Muscle of leg (tissue), 11 donors: ENCODE results near the gene PLTP. TPM values are rescaled to one million over a fixed set of nuclear protein-coding genes. Genes with fewer than 3 reads are reported as not detected.

Experiments used
- DNase-seq: peaks from one replicate; pipeline ENCODE4 v3.0.0; 2013
- H3K27ac ChIP-seq: one replicate; pipeline ENCODE4 v1.5.1; 2013; ENCODE audit warnings: mild to moderate bottlenecking, low read length, control low read depth
- H3K27me3 ChIP-seq: one replicate; pipeline ENCODE4 v1.6.1; 2013; ENCODE audit warnings: low read length; ENCODE audit not compliant: control insufficient read depth, insufficient read depth
- H3K36me3 ChIP-seq: one replicate; pipeline ENCODE4 v1.6.1; 2013; ENCODE audit warnings: low read length; ENCODE audit not compliant: control insufficient read depth, insufficient read depth
- H3K4me1 ChIP-seq: one replicate; pipeline ENCODE4 v1.6.1; 2013; ENCODE audit warnings: low read length; ENCODE audit not compliant: control insufficient read depth, insufficient read depth
- H3K4me3 ChIP-seq: one replicate; pipeline ENCODE4 v1.5.1; 2013; ENCODE audit warnings: low read length, control low read depth
- H3K9me3 ChIP-seq: replicated peaks from 2 replicates; pipeline ENCODE4 v1.6.1; 2013; ENCODE audit warnings: low read depth, low read length; ENCODE audit not compliant: control insufficient read depth
- WGBS: methylation state at CpG from one replicate; pipeline ENCODE4 v1.1.5; 2013; ENCODE audit warnings: missing lambda C conversion rate; ENCODE audit not compliant: insufficient coverage; 5-methylcytosine and 5-hydroxymethylcytosine counted together
- polyA plus RNA-seq, 8 donors: library from polyadenylated mRNA; unstranded; fragments of 120-200 nt; gene quantifications; one replicate each; pipeline versions ENCODE4 v1.2.1 to v1.2.3, GENCODE V29; 2013; ENCODE audit warnings: inconsistent platforms in 1 of 8, low replicate concordance in 1 of 8; ENCODE audit not compliant: insufficient read length in 8 of 8, insufficient read depth in 1 of 8
- total RNA-seq: library from RNA; stranded (reverse); fragments of 120-200 nt; gene quantifications from one replicate; pipeline ENCODE4 v1.2.4, GENCODE V29; 2013

The PLTP gene
- total and polyA plus RNA-seq, 9 donors, result 13.0 to 39.4 (median 23.9) TPM

DNA sequence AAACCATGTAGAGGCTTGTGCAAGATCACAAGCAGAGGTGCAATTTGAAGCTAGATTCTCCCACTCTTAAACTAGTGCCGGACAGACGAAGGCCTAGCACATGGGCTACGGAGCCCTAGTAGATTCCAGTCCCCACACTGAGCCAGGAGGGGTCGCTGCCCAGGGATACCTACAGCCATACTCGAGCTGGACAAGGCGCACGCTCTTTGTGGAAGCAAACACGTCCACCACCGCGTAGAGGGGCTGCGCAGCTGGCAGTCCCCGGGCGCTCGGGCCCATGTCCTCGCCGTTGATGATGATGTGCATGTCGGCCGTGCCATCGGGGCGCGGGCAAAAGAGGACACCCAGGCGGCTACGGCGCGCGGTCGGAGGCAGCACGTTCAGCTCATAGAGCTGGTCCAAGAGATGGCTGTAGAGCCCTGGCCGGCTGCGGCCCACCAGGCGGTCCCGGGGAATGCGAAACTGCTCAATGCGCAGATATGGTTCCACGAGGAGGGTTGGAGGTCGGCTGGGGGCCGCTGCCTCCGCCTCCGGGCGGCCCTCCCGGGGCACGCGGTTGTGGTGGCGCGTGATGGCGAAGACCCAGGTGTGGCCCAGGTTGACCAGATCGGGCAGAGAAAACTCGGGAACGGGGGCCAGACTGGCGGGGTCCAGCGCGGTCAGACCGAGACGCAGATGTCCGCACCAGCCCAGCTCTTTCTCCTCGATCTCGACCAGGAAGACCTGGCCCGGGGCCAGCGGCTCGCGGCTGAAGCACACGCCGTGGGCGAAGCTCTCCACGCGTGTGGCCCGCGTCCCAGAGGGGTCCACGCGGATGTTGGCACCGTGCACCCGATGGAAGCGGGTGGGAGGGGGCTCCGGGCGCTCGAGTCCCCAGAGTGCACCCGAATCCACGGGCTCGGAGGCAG is 21.6 kb downstream of the PLTP start:
- peaks cover 52% of the 10 kb centered on the region for H3K36me3 ChIP-seq
- no peaks in the 10 kb centered on the region for H3K27me3 ChIP-seq
- H3K4me1 ChIP-seq, result peaks cover 28% of the 10 kb centered on the region
- DNase-seq, result peak; percentile 93
- peak overlapping the region; percentile 90 for H3K4me3 ChIP-seq
- peak overlapping the region; percentile 94 for H3K27ac ChIP-seq
- H3K9me3 ChIP-seq, result no peaks in the 10 kb centered on the region
- WGBS, result under 1% methylated on average over 79 of the region's 79 CpGs

DNA sequence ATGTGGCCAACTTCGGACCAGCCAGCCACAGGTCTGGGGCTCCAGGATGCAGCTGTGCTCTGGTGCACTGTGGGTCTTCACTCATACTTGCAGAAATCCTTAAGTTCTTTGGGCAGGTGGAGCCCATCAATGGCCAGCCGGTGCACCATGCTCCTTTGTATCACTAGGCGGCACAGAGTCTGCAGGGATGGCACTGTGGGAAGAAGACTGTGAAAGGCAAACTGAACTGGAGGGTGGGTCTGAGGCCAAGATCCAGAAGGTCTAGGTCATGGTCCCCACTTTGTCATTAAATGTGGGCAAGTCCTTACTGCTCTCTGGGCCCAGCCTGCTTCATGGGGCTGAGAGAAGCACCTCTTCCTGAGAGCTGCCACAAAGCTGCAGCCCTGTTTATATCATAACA is 23.3 kb downstream of the PLTP start:
- peaks cover 31% of the 10 kb centered on the region for H3K4me1 ChIP-seq
- 94% methylated on average over 2 of the region's 3 CpGs for WGBS
- H3K9me3 ChIP-seq, result no peaks in the 10 kb centered on the region
- no peak overlapping the region for H3K4me3 ChIP-seq
- no peaks in the 10 kb centered on the region for H3K27me3 ChIP-seq
- peaks cover 47% of the 10 kb centered on the region for H3K36me3 ChIP-seq
- DNase-seq, result no peak
- no peak overlapping the region for H3K27ac ChIP-seq

DNA sequence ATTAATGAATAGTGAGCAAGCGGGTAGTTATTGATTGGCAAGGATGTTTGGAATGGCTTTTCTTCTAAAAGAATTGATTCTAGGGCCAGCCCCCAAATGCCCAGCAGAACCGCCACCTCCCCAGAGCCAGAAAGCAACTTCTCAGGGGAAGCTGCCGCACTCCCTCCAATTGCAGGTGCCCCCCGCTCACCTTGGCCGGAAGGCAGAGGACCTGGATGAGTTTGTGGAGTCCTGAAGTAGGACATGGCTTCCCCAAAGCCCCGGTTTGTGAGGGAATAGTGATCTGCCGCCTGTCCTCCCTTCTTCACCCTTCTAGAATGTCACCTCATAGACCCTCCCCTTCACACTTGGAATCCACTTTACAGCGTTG is 24.6 kb downstream of the PLTP start, which contains the start of gene SPATA25:
Gene SPATA25, minus strand, starts transcription at position 277 of the 370 bp plus-strand sequence. Its CDS starts 32 bp downstream, at position 245.
- Histone ChIP-seq H3K9me3 (no peaks in the 10 kb centered on the region), H3K4me1 (peaks cover 31% of the 10 kb centered on the region), H3K27ac (no peak within 1 kb of the TSS), H3K36me3 (peaks cover 48% of the 10 kb centered on the region), H3K27me3 (no peaks in the 10 kb centered on the region), H3K4me3 (no peak within 1 kb of the TSS)
- DNase-seq, result no peak
- no CpG with 5 or more reads among the region's 8 CpGs for WGBS

DNA sequence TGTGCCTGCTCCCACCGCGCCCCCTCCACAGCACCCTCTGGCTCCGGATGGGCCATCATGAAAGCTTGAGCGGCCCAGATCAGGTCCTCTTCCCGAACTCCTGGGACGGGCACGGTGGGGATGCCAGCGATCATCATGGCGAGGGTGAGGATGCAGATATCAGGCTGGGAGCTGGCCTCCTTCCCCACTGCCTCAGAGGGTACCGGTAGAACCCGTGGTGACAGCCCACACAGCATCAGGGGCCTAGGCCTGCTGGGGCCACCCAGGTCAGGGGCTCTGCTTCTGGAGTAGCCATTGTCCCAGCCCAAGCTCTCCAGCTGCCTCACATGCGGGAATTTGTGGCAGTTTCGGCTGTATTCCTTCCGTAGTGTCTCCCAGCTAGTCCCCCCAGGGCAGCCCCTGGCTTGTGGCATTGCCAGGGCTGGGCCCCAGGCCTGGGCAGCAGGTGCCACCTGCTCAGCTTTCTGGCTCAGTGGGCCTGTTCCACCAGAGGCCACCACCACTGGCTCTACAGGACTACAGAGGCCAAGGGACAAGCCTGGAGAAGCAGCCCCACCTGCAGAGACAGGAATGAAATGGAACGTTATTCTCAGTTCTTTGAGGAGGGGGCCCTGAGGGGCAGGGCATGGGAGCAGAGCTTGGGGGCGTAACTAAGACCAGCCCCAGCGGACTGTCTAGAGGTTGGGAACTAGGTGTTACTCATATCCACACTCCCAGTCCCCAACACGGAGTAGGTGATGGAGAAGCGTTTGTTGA is 25.2 kb downstream of the PLTP start:
- H3K36me3 ChIP-seq, result peaks cover 49% of the 10 kb centered on the region
- H3K27ac ChIP-seq, result no peak overlapping the region
- H3K4me1 ChIP-seq, result peaks cover 26% of the 10 kb centered on the region
- no peaks in the 10 kb centered on the region for H3K27me3 ChIP-seq
- DNase-seq, result no peak
- 90% methylated on average over 14 of the region's 19 CpGs for WGBS
- H3K9me3 ChIP-seq, result no peaks in the 10 kb centered on the region
- no peak overlapping the region for H3K4me3 ChIP-seq

DNA sequence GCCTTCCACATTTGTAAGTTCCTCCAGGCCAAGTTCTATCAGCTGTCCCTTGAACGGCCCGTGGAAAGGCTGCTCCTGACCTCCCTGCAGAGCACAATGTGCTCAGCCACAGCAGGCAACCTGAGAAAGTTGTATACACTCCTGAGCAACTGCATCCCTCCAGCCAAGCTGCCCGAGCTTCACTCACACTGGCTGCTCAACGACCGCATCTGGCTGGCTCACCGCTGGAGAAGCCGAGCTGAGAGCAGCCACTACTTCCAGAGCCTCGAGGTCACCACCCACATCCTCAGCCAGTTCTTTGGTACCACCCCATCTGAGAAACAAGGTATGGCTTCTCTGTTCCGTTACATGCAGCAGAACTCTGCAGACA is 28.9 kb downstream of the PLTP start:
- Histone ChIP-seq H3K4me3 (no peak overlapping the region), H3K4me1 (peaks cover 11% of the 10 kb centered on the region), H3K27me3 (no peaks in the 10 kb centered on the region), H3K36me3 (peaks cover 42% of the 10 kb centered on the region), H3K27ac (no peak overlapping the region), H3K9me3 (no peaks in the 10 kb centered on the region)
- DNase-seq, result no peak
- WGBS, result 85% methylated on average over 9 of the region's 9 CpGs

DNA sequence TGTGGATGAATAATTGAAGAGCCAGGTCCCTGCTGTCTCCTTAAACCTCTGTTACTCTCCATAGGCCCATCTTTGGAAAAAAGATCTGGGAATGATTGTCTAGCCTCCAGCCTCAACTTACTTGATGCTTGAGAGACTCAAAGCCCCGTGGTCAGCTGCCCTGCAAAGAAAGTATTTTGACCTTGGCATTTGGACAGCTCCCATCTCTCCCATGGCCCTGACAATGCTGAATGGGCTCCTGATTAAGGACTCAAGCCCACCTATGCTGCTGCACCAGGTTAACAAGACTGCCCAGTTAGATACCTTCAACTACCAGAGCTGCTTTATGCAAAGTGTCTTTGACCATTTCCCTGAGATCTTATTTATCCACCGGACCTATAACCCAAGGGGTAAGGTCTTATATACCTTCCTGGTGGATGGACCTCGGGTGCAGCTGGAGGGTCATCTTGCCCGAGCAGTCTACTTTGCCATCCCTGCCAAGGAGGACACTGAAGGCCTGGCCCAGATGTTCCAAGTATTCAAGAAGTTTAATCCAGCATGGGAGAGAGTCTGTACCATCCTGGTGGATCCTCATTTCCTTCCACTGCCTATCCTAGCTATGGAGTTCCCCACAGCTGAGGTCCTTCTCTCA is 29.4 kb downstream of the PLTP start:
- no peak for DNase-seq
- Histone ChIP-seq H3K4me3 (no peak overlapping the region), H3K27ac (no peak overlapping the region), H3K36me3 (peaks cover 47% of the 10 kb centered on the region), H3K4me1 (peaks cover 11% of the 10 kb centered on the region), H3K9me3 (no peaks in the 10 kb centered on the region), H3K27me3 (no peaks in the 10 kb centered on the region)
- WGBS, result 97% methylated on average over 4 of the region's 4 CpGs

DNA sequence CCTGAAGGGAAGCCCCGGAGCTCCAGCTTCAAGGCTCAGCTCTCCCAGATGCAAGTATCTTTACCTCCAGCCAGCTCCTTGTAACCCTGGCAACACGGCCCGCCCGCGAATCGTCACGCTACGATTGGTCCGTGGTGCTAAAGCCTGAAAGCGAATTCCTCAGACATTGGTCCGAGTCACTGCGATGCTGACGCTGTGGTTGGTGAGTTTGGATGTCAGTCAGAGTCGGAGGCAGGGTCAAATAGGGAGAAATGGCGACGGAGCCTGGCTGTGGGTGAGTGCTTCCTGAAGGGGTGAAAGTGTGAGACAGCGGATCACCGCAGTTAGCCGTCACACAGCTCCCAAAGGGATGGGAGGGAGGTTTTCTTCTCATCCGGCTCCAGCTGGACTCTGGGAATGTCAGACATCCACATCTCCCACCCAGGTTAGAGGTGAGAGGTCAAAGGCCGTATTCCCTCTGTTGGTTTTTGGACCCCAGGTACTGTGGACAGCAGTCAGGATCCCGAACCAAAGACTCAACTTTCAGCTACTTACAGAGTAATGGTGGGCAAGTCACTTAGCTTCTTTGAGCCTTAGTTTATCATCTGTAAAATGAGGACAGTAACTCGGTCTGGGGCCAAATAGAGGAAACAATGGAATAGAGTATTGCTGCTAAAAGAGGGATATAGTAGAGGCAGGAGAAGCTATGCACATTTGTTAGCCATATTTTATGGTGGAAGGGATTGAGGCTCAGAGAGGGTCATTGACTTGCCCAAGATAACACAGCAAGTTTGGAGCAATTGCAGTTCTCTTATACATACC is 30.8 kb downstream of the PLTP start, which contains the start of gene ZSWIM1:
Gene ZSWIM1, plus strand, starts transcription at position 240 of the 801 bp plus-strand sequence. CDS start 1,366 bp downstream, outside the sequence.
- peak within 1 kb of the TSS; percentile 75 for H3K4me3 ChIP-seq
- H3K4me1 ChIP-seq, result peaks cover 6% of the 10 kb centered on the region
- H3K36me3 ChIP-seq, result peaks cover 46% of the 10 kb centered on the region
- H3K9me3 ChIP-seq, result no peaks in the 10 kb centered on the region
- no peaks in the 10 kb centered on the region for H3K27me3 ChIP-seq
- peak; percentile 100 for DNase-seq
- H3K27ac ChIP-seq, result peak within 1 kb of the TSS; percentile 88
- WGBS, result under 1% methylated on average over 17 of the region's 23 CpGs

DNA sequence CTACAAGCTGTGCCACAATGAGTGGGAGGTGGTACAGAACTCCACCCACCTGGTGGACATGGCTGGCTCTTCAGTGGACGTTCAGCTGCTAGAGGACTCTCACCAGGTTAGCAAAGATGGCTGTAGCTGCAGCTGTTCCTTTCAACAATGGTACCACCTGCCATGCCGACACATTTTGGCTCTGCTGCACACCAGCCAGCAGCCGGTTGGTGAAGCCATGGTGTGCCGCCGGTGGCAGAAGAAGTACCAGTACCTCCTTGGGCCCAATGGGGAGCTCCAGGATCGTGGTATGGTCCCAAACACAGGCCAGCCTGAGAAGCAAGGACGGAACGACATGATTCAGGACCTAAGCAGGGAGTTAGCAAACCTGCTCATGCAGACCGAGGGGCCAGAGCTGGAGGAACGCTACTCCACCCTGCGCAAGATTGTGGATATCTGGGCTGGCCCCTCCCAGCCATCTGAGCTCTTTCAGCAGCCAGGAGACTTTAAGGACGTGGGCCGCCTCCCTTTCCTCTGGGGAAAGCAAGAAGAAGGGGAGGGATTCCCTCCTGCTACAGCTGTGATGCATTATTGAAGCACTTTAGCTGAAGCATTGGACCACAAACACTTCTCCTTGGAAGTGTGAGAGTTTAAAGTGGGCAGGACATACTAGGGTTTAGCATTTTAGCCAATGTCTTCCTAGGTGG is 33.7 kb downstream of the PLTP start:
- H3K27ac ChIP-seq, result no peak overlapping the region
- WGBS, result 82% methylated on average over 11 of the region's 13 CpGs
- no peaks in the 10 kb centered on the region for H3K27me3 ChIP-seq

DNA sequence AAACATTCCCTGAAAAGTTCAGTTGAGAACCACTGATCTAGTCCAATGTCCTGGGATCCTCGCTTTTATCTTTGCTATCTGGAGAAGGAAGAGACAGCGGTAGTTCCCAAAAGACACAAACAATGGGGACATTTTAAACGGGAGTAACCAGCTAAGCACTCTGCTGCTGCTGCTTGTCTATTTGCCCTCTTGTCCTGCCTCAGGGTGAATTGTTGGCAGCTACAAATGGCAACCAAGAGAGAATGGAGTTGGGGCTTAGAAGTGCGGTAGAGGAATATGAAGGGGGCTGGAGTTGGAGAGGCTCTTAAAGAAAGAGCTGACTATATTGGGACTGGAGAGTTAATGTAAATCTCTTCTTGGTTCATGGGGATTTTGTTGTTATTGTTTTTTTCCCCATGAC is 37.4 kb downstream of the PLTP start:
- H3K27ac ChIP-seq, result no peak overlapping the region
- peaks cover 23% of the 10 kb centered on the region for H3K36me3 ChIP-seq
- no peaks in the 10 kb centered on the region for H3K4me1 ChIP-seq
- 78% methylated on average over 3 of the region's 4 CpGs for WGBS
- no peaks in the 10 kb centered on the region for H3K27me3 ChIP-seq
- DNase-seq, result no peak
- H3K9me3 ChIP-seq, result no peaks in the 10 kb centered on the region
- no peak overlapping the region for H3K4me3 ChIP-seq

More for the DNA sequence above, 33.7 kb downstream of the PLTP start:
- no peaks in the 10 kb centered on the region for H3K9me3 ChIP-seq
- peaks cover 3% of the 10 kb centered on the region for H3K4me1 ChIP-seq
- DNase-seq, result peak; percentile 84
- H3K4me3 ChIP-seq, result no peak overlapping the region
- H3K36me3 ChIP-seq, result peaks cover 28% of the 10 kb centered on the region
